Erythroblast (primary cell): ENCODE measurements around the gene STYK1.
"Not testable (repeated sequence)": the region's sequence is repeated elsewhere in the genome, so short reads cannot be mapped to it uniquely, and the experiment has no call there.

Source experiments
- DNase-seq, 2 experiments: peaks; one replicate each; lab custom pipeline; 2025; lab: John Stamatoyannopoulos, UW
- GATA1 ChIP-seq: IDR thresholded peaks from 2 replicates; pipeline ENCODE4 v1.6.1; 2011; ENCODE audit warnings: low read depth, mild to moderate bottlenecking, control low read depth, low read length, moderate library complexity
- POLR2A ChIP-seq: IDR thresholded peaks from 2 replicates; pipeline ENCODE4 v1.6.1; 2011; ENCODE audit warnings: mild to moderate bottlenecking, low read length

The STYK1 gene

GRCh38 chr12:10600988-10601387 is 72.9 kb downstream of the STYK1 start:
- no peak for DNase-seq
- no peak for TF ChIP-seq POLR2A
- no peak for TF ChIP-seq GATA1

GRCh38 chr12:10595881-10596280 is 78.0 kb downstream of the STYK1 start:
- no peak for TF ChIP-seq GATA1
- no peak for TF ChIP-seq POLR2A
- DNase-seq, result no peak

DNA sequence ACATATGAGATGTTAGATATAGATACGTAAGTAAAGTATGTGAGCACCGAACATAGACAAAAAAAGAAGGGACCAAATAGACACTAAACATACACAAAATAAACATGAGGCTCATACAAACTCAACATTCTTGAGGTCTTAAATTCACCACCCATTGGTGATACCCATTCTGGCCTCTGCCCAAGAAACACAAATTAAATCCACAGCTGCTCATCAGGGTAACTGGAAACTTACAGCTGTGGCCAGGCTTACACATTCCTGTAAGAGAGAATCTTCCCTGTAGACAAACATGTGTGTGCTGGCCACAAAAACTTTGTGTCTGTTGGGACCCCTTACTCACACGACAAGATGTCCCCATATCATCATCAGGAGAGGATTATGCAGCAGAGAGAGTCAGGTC is 82.9 kb downstream of the STYK1 start:
- DNase-seq, result no peak
- TF ChIP-seq GATA1 (no peak), POLR2A (no peak)

GRCh38 chr12:10584415-10584814 is 89.4 kb downstream of the STYK1 start:
- DNase-seq, result peak; percentile 40 to 64
- TF ChIP-seq POLR2A (no peak), GATA1 (no peak)

DNA sequence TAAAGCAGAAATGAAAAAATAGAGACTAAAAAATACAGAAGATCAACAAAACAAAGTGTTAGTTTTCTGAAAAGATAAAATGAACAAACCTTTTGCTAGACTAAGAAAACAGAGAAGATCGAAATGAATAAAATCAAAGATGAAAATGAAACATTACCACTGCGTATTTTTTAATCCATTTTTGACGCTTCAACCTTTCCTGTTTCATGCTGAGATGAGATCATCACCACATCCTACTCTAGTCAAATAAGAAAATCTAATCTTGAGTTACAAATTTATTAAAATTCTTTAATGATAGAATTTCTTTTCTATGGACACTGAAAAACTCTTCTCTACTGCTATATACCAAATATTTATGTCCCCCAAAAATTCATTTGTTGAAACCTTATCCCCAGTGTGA is 91.1 kb downstream of the STYK1 start:
- no peak for TF ChIP-seq POLR2A
- TF ChIP-seq GATA1, result no peak
- DNase-seq, result no peak

DNA sequence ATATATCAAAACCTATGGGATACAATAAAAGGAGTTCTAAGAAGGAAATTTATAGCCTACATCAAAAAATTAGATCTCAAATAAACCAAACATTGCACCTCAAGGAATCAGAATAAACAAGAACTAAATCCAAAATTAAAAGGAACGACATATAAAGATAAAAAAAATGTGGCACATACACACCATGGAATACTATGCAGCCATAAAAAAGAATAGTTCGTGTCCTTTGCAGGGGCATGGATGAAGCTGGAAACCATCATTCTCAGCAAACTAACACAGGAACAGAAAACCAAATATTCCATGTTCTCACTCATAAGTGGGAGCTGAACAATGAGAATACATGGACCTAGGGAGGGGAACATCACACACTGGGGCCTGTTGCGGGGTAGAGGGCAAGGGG is 91.7 kb downstream of the STYK1 start:
- not testable (repeated sequence) for DNase-seq

DNA sequence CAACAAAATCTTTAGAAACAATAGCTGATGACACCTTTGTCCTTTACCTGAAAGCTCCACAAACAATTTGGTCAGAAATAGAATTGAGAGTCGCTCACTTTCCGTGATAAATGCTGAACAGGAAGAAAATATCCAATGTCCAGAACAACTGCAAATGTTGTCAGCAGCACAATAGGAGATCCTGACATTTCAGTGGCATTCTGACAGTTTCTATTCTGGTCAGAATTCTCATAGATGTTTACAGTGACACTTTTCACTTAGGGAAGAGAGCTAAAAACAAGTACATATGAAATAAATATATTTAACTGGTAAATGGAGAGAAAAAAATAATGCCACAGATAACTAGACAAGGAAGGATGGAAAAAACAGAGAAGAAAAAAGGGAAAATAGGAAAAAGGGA is 99.5 kb downstream of the STYK1 start:
- TF ChIP-seq GATA1, result no peak
- TF ChIP-seq POLR2A, result no peak
- DNase-seq, result no peak

- not testable (repeated sequence) for DNase-seq
These were observed 101.8 kb downstream of the STYK1 start for GRCh38 chr12:10572021-10572490.

DNA sequence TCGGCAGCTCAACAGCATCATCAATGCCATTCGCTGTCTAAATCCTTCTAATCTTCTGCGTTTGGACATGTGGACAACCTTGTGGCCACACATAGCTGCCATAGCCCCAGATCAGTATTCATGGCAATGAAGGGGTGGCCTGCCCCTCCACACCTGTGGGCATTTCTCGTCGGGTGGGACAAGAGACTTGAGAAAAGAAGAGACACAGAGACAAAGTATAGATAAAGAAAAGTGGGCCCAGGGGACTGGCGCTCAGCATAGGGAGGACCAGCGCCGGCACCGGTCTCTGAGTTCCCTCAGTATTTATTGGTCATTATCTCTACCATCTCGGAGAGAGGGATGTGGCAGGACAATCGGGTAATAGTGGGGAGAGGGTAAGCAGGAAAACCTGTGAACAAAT is 102.7 kb downstream of the STYK1 start:
- no peak for DNase-seq
- TF ChIP-seq GATA1 (no peak), POLR2A (no peak)
